ENCODE measurements around the gene AMBP.

AMBP gene

DNA sequence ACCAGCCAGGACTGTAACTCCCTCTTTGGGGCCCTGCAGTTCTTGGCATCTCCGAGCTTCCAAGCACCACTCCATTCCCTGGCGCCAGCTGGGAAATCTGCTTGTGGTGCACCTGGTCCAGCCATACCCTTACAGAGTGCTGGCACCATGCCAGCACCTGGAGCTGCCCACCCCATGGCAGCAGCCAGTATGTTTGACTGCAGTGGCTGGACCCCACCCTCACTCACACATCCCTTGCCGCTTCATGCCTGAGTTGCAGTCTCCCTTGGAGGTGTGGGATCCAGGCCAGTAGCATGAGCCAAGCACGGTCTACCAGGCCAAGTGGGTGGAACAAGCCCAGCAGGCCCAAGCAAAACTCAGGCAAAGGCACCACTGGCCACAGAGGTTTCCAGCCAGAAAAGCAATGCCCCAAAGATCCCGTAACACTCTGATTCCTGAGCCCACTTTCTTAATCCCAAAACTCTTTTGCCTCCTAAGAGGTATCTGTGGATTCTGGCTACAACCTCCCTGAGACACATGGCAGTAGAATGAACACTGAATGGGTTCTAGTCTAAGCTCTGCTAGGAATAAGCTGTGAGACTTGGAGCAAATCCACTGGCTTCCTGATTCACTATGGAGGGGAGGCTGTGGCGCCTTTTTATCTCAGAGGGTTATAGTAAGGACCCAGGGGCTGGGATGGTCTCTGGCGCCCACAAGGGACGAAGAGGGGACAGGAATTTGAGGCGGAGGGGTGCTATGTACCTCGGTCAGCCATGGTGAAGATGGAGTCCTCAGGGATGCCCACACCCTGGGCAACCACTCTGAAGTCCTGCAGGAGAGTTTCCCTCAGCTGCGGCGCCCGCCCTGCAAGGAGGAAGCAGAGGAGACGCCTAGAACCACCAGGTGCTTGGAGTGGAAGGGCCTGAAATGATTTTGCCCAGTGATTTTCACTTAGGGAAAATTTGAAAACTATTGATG, 5.6 kb downstream of the AMBP start:
- DNase-seq (ENCODE audit: low spot score) = no peak

DNA sequence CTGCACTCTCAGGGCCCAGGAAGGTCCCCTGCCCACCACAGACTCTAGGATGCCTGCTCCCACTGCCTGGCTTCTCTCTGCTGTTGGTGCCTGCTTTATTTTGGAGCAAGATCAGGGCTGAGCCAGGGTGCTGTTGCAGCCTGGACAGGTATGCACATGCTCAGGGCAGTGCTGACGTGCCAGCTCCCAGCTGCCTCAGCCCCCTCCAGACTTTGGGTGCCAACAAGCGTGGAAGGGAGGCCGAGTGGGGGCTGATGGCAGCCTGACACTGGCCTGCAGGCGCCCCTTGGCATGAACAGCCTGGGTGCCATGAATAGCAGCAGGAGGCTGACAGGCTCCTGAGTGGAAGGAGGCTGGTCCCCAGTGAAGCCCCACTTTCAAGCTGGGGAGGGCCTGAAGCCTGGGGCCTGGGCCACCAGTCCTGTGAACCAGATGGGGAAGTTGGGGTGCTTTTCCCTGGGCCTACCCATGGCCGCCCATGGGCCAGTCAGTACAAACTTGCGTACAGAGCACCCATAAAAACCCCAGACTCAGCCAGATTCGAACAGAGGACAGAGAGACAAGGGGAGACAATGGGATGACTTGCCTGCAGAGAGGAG, 6.8 kb downstream of the AMBP start:
- no peak for DNase-seq (ENCODE audit: low spot score)

GRCh38 chr9:114070188-114071103, 7.7 kb downstream of the AMBP start:
- no peak for DNase-seq (ENCODE audit: low spot score)

- DNase-seq (ENCODE audit: low spot score) = no peak
These were observed 8.5 kb downstream of the AMBP start for GRCh38 chr9:114069476-114070187.

GRCh38 chr9:114065304-114065703, 12.8 kb downstream of the AMBP start:
- no peak for DNase-seq (ENCODE audit: low spot score)

DNA sequence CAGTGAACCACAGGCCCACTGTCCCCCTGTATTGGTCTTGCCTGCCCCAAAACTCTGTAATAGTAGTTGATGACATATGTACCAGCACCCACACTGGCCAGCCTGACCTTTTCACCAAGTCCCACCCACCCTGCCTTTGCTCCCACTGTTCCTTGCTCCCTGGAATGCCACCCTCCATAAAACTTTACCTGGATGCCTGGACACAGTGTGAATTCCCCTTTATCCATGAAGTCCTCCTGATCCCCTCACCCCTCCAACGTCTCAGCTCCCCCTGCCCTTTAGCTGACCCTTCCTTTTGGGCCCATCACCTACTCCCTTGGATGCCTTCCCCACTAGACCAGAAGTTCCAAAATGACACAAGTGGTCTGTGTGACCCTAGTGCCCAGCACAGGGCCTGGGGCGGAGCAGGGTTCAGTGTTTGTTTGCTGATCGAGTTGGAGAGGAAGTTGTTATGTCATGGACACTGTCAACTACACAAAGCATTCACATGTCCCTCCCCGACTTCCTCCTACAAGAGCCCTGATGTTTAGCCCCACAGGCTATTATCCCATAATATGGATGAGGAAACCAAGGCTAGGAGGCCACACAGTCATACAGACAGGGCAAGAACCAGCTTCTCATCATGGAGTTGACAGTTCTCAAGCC, 16.1 kb downstream of the AMBP start:
- DNase-seq (ENCODE audit: low spot score) = no peak

GRCh38 chr9:114061292-114061691, 16.8 kb downstream of the AMBP start:
- DNase-seq (ENCODE audit: low spot score) = no peak

GRCh38 chr9:114060711-114061110, 17.4 kb downstream of the AMBP start:
- no peak for DNase-seq (ENCODE audit: low spot score)

DNA sequence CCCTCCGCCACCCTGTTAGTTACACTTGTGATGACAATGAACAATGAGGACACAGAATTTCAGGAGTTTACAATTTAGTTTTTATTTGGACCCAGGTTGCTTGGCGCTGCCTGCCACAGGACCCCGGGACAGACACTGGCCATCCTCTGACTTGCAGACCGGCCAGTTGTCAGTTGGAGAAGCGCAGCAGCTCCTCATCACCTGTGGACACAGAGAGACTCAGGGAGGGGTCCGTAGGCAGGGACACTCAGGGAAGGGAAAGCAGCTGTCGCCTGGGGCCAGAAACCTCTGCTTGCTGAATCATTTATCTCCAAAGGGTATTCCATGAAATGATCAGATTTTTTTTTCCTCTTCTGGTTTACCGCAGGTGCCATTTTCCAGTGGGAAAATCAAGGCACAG, 18.0 kb downstream of the AMBP start:
- no peak for DNase-seq (ENCODE audit: low spot score)

DNA sequence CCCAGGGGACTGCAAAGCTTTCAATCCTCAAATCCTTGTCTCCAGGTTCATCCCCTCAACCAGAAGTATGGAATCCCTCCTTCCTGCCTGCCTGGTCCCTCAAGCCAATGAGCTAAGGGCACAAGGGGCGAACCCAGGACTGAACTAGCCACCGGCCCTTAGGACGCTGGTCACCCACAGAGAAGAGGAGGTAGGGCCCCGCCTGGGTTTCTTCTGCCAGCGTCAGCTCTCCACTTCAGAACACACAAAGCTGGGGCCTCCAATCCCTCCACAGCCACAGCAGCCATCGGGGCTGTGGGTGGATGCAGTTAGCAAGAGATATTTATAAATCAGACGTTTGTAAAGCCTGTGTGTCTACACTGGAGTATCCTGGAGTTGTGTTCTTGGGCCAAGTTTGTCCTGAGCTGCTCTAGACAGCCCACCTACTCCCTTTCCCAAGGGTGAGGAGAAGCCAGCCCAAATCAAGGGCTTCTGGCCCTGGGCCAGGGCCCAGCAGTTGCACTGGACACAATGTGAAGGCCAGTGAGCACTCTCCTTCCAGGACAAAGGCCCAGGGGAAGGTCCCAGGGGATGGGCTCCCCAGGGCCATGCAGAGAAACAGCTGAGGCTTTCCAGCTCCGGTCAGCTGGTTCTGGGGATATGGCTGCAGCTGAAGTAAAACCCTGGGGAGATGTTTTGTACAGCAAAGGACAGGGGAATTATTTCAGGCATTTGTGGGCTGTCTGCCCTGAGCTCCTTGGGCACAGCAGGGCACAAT, 18.9 kb downstream of the AMBP start:
- no peak for DNase-seq (ENCODE audit: low spot score)

GRCh38 chr9:114058688-114059046, 19.4 kb downstream of the AMBP start:
- DNase-seq (ENCODE audit: low spot score) = no peak

DNA sequence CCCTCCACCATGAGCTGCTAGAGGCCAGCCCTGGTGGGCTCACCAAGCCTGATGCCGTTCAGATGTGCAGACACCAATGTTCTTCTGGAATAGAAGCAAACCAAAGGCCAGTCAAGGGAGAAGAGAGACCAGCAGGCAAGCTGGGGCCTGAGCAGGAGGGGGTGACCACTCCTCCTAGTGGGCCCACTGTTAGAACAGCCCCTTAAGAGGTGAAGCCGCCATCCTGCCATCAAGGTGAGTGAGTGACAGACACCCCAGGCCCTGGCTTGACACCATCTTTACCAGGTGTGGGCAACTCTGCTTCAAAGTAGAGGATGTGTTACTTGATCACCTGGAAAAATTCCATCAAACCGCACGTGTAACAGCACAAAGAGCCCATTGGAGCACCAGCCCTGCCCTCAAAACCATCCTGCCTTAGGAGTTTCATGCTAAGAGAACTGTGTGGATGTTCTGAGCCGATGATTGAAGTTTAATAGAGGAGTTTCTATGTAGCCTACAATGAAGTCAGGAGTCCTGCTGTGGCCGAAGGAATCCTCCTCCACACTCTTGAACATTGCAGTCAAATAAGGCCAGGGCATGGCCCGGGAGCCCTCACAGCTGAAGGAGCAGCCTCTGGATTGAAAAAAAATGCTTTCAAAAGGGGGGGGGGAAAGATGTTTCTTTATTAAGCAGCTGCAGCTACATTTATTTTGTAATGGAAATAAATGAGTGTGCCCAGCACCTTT, 20.8 kb downstream of the AMBP start:
- no peak for DNase-seq (ENCODE audit: low spot score)

DNA sequence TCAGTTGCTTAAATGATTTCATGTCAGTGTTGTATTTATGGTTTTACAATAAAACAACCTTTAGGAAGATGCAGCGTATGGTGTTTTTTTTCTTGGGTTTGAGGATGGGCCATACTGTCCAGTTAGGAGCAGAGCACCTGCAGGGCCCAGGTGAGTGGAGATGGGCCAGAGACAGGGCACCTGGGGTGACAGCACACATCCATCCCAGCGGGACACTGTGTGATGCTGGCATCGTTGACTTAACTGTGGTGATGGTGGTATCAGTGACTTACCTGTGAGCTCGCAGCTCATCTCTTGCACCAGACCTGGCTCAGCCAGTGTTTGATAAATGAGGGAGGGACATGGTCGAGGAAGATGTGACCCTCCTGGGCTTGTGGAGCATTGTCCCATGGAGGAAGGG, 21.6 kb downstream of the AMBP start:
- DNase-seq (ENCODE audit: low spot score) = no peak

DNA sequence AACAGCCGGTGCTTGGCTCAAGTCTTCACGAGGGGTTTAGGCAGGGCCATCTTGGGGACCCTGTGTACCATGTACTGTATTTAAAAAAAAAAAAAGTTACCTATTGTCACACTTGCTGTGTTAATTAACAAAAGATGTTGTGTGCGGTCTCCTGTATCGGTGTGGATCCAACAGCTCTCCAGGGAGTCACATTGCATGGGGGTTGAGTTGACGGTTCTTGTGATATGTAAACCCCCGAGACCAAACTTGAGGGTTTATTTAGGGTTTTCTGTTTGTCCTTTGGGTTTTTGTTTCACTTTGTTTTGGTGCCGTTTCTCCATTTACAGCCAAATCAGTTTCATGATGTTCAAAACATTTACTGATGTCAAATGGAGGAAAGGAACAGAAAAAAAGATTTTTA, 22.2 kb downstream of the AMBP start:
- no peak for DNase-seq (ENCODE audit: low spot score)

- no peak for DNase-seq (ENCODE audit: low spot score)
These were observed 23.0 kb downstream of the AMBP start for GRCh38 chr9:114055061-114055460.

GRCh38 chr9:114054191-114054690, 23.9 kb downstream of the AMBP start:
- DNase-seq (ENCODE audit: low spot score) = no peak

DNA sequence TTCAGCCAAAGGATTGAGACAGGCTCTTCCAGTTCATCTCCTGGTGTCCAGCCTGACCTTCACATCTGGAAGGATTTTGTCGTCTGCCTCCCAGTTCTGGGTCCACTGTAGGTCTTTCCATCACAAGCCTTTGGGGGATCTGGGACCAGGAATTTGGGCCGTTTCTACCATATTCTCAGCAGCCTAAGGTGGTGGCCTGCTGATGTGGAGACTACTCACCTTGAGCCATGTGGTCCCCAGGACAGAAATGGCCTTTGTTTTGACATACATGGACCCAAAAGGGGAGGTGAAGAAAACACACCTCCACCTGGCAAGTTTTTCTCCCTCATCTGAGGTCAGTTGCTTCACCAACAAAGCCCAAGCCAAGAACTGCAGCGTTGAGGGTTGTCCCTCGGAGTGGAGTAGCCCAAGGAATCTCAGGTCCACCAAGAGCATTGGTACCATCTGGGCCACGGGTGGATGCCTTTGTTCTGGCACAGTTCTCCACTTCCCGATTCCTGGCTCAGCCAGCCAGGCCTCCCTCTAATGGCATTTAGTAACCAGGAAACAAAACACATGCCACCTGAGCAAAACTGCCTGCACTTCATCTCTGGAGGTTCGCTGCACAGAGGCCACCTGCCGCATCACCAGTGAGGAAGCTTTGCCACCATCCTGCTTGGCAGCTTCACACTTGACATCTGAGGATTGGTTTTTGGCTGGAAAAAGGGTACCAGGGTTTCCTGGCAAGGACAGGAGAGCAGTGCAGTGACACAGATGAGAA, 24.7 kb downstream of the AMBP start:
- DNase-seq (ENCODE audit: low spot score) = no peak

DNA sequence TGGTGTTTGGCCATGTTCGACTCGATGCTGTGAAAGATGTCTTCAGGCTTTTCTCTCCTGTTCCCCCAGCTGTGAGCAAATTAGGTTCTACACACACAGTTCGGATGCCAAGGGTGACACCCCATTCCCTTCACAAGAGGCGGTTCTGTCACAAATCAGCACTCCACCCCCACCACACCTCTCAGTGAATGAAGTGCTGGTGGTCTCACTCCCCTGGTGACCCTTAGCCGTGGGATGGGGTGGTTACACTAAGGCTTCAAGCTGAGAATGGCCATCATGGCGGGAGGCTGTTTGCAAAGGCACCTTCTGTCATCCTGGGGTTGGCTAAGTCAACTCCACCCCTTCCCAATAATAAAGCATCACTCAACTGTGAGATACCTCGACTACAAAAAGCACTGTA, 26.4 kb downstream of the AMBP start:
- no peak for DNase-seq (ENCODE audit: low spot score)

GRCh38 chr9:114051281-114051680, 26.8 kb downstream of the AMBP start:
- DNase-seq (ENCODE audit: low spot score) = no peak

Measured in iPS-NIHi11 (cell line).